ENCODE measurements around the gene ATP2C2. TPM values are rescaled to one million over a fixed set of nuclear protein-coding genes. Genes with fewer than 3 reads are reported as not detected.

ATP2C2 gene
- total RNA-seq, 6 experiments from 2014 or later = 0.18 to 0.51 (median 0.32) TPM; not detected in 2

DNA sequence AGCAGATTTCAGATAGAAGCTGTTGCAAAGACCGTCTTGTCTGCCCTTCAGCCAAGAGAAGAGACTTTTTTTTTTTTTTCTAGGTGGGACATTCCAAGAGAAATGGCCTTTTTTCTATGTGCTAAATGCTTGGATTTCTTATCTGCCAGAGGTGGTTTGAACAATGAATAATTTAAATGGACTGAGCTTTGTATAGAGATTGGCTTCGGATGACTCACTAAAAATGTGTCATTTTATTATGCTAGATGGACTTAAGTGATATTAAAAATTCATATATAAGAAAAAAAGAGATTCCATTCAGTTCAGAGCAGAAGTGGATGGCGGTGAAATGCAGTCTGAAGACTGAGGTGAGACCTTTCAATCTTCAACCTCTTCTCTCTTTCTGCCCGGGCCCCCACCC is 77.7 kb downstream of the ATP2C2 start:
- no peak for ATAC-seq
- Histone ChIP-seq H3K9me3 (no peaks in the 10 kb centered on the region), H3K27me3 (no peaks in the 10 kb centered on the region), H3K36me3 (no peaks in the 10 kb centered on the region), H3K4me3 (no peak overlapping the region), H3K27ac (no peak overlapping the region), H3K4me1 (no peaks in the 10 kb centered on the region)
- DNase-seq = no peak
- intact Hi-C loops (cut with DNase I) = no loop called here
- TF ChIP-seq POLR2A (IDR thresholded peaks at IDR 0.05) = no peak
- TF ChIP-seq, protein P1, sequence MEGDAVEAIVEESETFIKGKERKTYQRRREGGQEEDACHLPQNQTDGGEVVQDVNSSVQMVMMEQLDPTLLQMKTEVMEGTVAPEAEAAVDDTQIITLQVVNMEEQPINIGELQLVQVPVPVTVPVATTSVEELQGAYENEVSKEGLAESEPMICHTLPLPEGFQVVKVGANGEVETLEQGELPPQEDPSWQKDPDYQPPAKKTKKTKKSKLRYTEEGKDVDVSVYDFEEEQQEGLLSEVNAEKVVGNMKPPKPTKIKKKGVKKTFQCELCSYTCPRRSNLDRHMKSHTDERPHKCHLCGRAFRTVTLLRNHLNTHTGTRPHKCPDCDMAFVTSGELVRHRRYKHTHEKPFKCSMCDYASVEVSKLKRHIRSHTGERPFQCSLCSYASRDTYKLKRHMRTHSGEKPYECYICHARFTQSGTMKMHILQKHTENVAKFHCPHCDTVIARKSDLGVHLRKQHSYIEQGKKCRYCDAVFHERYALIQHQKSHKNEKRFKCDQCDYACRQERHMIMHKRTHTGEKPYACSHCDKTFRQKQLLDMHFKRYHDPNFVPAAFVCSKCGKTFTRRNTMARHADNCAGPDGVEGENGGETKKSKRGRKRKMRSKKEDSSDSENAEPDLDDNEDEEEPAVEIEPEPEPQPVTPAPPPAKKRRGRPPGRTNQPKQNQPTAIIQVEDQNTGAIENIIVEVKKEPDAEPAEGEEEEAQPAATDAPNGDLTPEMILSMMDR (IDR thresholded peaks at IDR 0.05) = no peak
- WGBS (ENCODE audit: insufficient coverage, low coverage, low lambda C conversion rate, missing lambda C conversion rate) = 69% methylated on average over 4 of the region's 4 CpGs

DNA sequence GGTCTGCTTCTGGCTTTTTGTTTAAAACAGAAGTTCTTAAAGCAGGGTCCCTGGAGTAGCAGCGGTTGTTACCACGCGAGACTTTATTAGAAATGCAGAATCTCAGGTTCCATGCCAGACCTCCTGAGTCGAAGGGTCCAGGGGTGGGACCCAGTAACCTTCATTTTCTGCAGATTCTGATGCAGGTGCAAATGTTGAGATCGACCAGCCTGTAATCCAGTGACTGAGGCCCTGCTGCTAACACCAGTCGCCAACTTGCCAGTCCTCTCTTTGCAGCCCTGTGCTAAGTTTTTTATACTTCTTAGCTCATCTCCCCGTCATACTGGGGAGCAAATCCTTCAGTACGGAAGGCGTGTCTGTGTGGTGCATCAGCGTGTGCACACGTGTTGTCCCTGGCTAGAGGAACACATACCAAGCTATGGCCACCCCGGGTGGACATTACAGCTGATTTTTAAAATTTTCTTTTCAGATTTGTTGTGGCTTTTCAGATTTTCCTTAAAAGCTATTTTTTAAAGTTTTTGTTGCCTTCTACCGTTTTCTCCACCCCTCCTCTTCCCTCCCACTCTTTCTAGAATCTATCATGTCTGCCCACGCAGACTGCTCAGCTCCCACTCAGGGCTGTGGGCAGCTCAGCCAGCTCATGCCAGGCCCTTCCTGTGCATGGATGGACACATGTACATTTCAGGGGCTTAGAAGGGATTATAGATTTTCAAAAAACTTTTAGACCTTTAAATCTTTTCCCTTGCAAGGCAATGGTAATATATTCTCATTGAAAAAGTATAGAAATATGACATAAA is 78.5 kb downstream of the ATP2C2 start:
- 83% methylated on average over 12 of the region's 14 CpGs for WGBS (ENCODE audit: insufficient coverage, low coverage, low lambda C conversion rate, missing lambda C conversion rate)
- no peaks in the 10 kb centered on the region for H3K4me1 ChIP-seq
- ATAC-seq (no peak), DNase-seq (no peak)
- H3K9me3 ChIP-seq = no peaks in the 10 kb centered on the region
- TF ChIP-seq POLR2A (IDR thresholded peaks at IDR 0.05) = no peak
- TF ChIP-seq, protein P1 (IDR thresholded peaks at IDR 0.05) = no peak
- intact Hi-C loops (cut with DNase I) = no loop called here
- no peaks in the 10 kb centered on the region for H3K27me3 ChIP-seq
- no peak overlapping the region for H3K27ac ChIP-seq
- H3K36me3 ChIP-seq = no peaks in the 10 kb centered on the region
- no peak overlapping the region for H3K4me3 ChIP-seq

DNA sequence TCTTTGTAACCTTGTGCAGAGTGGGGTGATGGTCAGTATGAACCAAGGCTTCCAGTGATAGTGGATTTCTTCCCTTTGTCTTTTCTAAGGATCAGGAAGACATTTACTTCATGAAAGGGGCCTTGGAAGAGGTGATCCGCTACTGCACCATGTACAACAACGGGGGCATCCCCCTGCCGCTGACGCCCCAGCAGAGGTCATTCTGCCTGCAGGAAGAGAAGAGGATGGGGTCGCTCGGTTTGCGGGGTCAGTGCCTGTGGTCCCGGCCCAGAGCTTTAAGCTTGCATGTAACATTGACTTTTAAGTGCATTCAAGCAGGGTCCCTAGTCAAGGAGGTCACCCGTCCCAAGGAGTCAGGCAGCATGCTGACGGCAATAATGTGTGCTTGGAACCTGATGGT is 80.1 kb downstream of the ATP2C2 start:
- WGBS (ENCODE audit: insufficient coverage, low coverage, low lambda C conversion rate, missing lambda C conversion rate) = no CpG with 5 or more reads among the region's 10 CpGs
- no peaks in the 10 kb centered on the region for H3K36me3 ChIP-seq
- peak in 1 of 3 donors; percentile 13 for DNase-seq
- H3K4me1 ChIP-seq = no peaks in the 10 kb centered on the region
- TF ChIP-seq POLR2A (IDR thresholded peaks at IDR 0.05) = no peak
- TF ChIP-seq, protein P1 (IDR thresholded peaks at IDR 0.05) = no peak
- no peak overlapping the region for H3K4me3 ChIP-seq
- no peaks in the 10 kb centered on the region for H3K9me3 ChIP-seq
- H3K27me3 ChIP-seq = no peaks in the 10 kb centered on the region
- no peak overlapping the region for H3K27ac ChIP-seq
- intact Hi-C loops (cut with DNase I) = no loop called here
- ATAC-seq = no peak

DNA sequence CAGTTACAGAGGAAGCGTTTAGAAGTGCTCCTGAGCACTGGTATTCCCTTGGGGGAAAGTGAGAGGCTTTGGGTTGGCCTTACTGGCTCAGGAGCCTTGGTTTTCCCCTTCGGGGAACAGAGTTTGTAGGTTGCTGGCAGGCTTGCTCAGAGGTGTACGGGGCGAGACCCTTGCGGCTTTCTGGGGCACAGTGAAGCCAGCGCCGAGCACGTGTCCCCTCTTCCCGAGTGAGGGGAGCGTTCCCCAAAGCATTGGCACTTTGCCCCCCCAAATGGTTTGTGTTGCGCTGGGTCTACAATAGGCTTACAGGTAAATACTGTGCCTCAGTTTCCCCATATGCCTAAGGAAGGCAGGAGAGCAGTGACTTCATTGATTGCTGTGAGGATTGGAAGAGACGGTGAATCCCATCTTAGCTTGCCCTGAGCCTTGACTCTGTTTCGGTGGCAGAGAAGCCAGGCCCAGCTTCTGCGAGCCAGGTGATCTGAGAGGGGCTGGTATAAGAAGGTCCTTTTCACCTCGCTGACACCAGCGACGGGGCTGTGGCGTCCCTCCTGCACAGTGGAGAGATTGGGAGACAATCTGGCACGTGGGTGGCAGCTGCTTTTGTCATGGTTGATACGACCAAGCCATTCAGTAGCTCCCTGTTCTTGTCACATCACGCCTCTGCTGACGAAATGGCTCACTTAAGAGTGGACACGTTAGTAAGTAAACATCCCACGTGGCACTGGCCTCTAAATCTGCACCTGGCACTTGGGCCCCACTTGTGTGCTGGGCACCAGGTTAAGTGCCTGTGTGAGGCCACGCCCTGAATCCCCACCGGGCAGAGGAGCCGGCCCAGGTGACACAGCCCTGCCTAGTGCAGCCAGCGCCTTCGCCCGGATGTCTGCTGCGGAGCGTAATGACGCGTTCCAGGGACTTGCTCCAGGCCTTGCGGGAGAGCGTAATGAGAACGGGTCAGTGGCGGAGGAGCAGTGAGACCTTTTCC is 81.1 kb downstream of the ATP2C2 start:
- DNase-seq (peak in 1 of 3 donors; percentile 38), ATAC-seq (peak in 1 of 4 donors; percentile 16)
- intact Hi-C loops (cut with DNase I) = no loop called here
- Histone ChIP-seq H3K9me3 (no peaks in the 10 kb centered on the region), H3K4me1 (no peaks in the 10 kb centered on the region), H3K27ac (no peak overlapping the region), H3K36me3 (no peaks in the 10 kb centered on the region), H3K27me3 (no peaks in the 10 kb centered on the region), H3K4me3 (no peak overlapping the region)
- WGBS (ENCODE audit: insufficient coverage, low coverage, low lambda C conversion rate, missing lambda C conversion rate) = 72% methylated on average over 9 of the region's 38 CpGs
- no peak for TF ChIP-seq POLR2A (IDR thresholded peaks at IDR 0.05)
- TF ChIP-seq, protein P1 (IDR thresholded peaks at IDR 0.05) = no peak

Data from right lobe of liver (tissue), 6 donors.